IMR-90 (cell line): ENCODE data around the gene HNRNPR. TPM values are rescaled to one million over a fixed set of nuclear protein-coding genes. Genes with fewer than 3 reads are reported as not detected.

ENCODE experiments used
- ATAC-seq: fragments of 200-7000 bp; cut with Tn5 transposase; 2 replicates; pipeline ENCODE4 v1.9.1; 2020; ENCODE audit warnings: low read depth, mild to moderate bottlenecking, moderate library complexity
- BruUV-seq: library from RNA; stranded (reverse); fragments of 400-500 nt; replicated peaks from 2 replicates; lab custom pipeline; 2021; lab: Mats Ljungman, UMichigan
- CTCF ChIA-PET: fragments of 300-600 bp; formaldehyde crosslinking; extraction: SDS; loops from one replicate; lab custom pipeline; 2021; ENCODE audit warnings: antibody characterized with exemption; lab: Yijun Ruan, JAX
- POLR2A ChIA-PET: fragments of 300-600 bp; sonication (Branson Sonifier 250); formaldehyde crosslinking; loops from one replicate; lab custom pipeline; 2022; ENCODE audit warnings: antibody characterized with exemption; ENCODE audit not compliant: unreplicated experiment; lab: Charles Lee
- DNase-seq: peaks from one replicate; pipeline ENCODE4 v3.0.0; 2013
- H2AFZ ChIP-seq: replicated peaks from 2 replicates; pipeline ENCODE3; 2013; ENCODE audit warnings: low read length, mild to moderate bottlenecking; ENCODE audit not compliant: poor library complexity
- H2AK5ac ChIP-seq: 2 replicates; pipeline ENCODE4 v1.6.1; 2013; ENCODE audit warnings: low read depth, low read length, inconsistent platforms
- H2AK9ac ChIP-seq: replicated peaks from 2 replicates; pipeline ENCODE3; 2013; ENCODE audit warnings: mild to moderate bottlenecking, low read depth, low read length, moderate library complexity; ENCODE audit not compliant: poor library complexity
- H2BK120ac ChIP-seq: 2 replicates; pipeline ENCODE4 v1.6.1; 2013; ENCODE audit warnings: low read depth, low read length, inconsistent platforms
- H2BK15ac ChIP-seq: 3 replicates; pipeline ENCODE4 v1.6.1; 2013; ENCODE audit warnings: low read depth, low read length, inconsistent platforms
- H2BK20ac ChIP-seq: 2 replicates; pipeline ENCODE4 v1.6.1; 2013; ENCODE audit warnings: low read depth, mild to moderate bottlenecking, inconsistent platforms, low read length, moderate library complexity
- H2BK5ac ChIP-seq: 2 replicates; pipeline ENCODE4 v1.6.1; 2013; ENCODE audit warnings: mild to moderate bottlenecking, low read depth, low read length, inconsistent platforms; ENCODE audit not compliant: poor library complexity, severe bottlenecking
- H3K14ac ChIP-seq: replicated peaks from 2 replicates; pipeline ENCODE4 v1.6.1; 2013; ENCODE audit warnings: low read depth, low read length, inconsistent platforms
- H3K18ac ChIP-seq: 2 replicates; pipeline ENCODE4 v1.6.1; 2013; ENCODE audit warnings: low read depth, low read length, control low read depth
- H3K23ac ChIP-seq: 2 replicates; pipeline ENCODE4 v1.6.1; 2013; ENCODE audit warnings: low read depth, low read length, inconsistent platforms
- H3K27ac ChIP-seq: 2 replicates; pipeline ENCODE4 v1.5.1; 2013; ENCODE audit warnings: mild to moderate bottlenecking, control low read depth, low read length; ENCODE audit not compliant: insufficient read depth
- H3K27me3 ChIP-seq: 2 replicates; pipeline ENCODE4 v1.6.1; 2013; ENCODE audit warnings: low read length; ENCODE audit not compliant: control insufficient read depth, insufficient read depth
- H3K36me3 ChIP-seq: 2 replicates; pipeline ENCODE4 v1.6.1; 2013; ENCODE audit warnings: low read length, mixed read lengths; ENCODE audit not compliant: control insufficient read depth, insufficient read depth
- H3K4ac ChIP-seq: 2 replicates; pipeline ENCODE4 v1.6.1; 2013; ENCODE audit warnings: low read depth, low read length, inconsistent platforms
- H3K4me1 ChIP-seq: 2 replicates; pipeline ENCODE4 v1.6.1; 2013; ENCODE audit warnings: low read length, mixed read lengths; ENCODE audit not compliant: control insufficient read depth, insufficient read depth
- H3K4me2 ChIP-seq: 2 replicates; pipeline ENCODE4 v1.6.1; 2013; ENCODE audit warnings: low read depth, mild to moderate bottlenecking, control low read depth, low read length, moderate library complexity
- H3K4me3 ChIP-seq: 2 replicates; pipeline ENCODE4 v1.5.1; 2013; ENCODE audit warnings: low read depth, mild to moderate bottlenecking, control low read depth, low read length, moderate library complexity; ENCODE audit not compliant: insufficient read depth
- H3K56ac ChIP-seq: 2 replicates; pipeline ENCODE4 v1.6.1; 2013; ENCODE audit warnings: low read length, inconsistent platforms; ENCODE audit not compliant: insufficient read depth; ENCODE audit errors: extremely low read depth
- H3K79me1 ChIP-seq, 2 experiments: 2 replicates each; pipeline ENCODE4 v1.6.1; 2013; ENCODE audit warnings: low read length in 2 of 2, inconsistent platforms in 1 of 2, low read depth in 1 of 2
- H3K9ac ChIP-seq: 2 replicates; pipeline ENCODE4 v1.6.1; 2013; ENCODE audit warnings: low read depth, low read length, control low read depth
- H3K9me1 ChIP-seq: 2 replicates; pipeline ENCODE4 v1.6.1; 2013; ENCODE audit warnings: low read length, inconsistent platforms; ENCODE audit not compliant: insufficient read depth
- H3K9me3 ChIP-seq: 2 replicates; pipeline ENCODE4 v1.6.1; 2013; ENCODE audit warnings: low read length; ENCODE audit not compliant: control insufficient read depth, insufficient read depth
- H4K20me1 ChIP-seq: 2 replicates; pipeline ENCODE4 v1.6.1; 2013; ENCODE audit warnings: low read length, inconsistent platforms; ENCODE audit not compliant: insufficient read depth
- H4K5ac ChIP-seq: 2 replicates; pipeline ENCODE4 v1.6.1; 2013; ENCODE audit warnings: mild to moderate bottlenecking, low read depth, low read length, control low read depth
- H4K8ac ChIP-seq, 2 experiments: 2 replicates each; pipeline ENCODE4 v1.6.1; 2013; ENCODE audit warnings: low read depth in 2 of 2, low read length in 2 of 2, control low read depth in 1 of 2, inconsistent platforms in 1 of 2
- H4K91ac ChIP-seq: 2 replicates; pipeline ENCODE4 v1.6.1; 2013; ENCODE audit warnings: low read depth, low read length, inconsistent platforms; ENCODE audit not compliant: insufficient read depth
- CEBPB ChIP-seq: IDR thresholded peaks from 2 replicates; pipeline ENCODE4 v1.6.1; 2012; ENCODE audit warnings: low read depth, low read length, improper control_type of control experiment
- CHD1 ChIP-seq: IDR thresholded peaks from 2 replicates; pipeline ENCODE4 v1.6.1; 2012; ENCODE audit warnings: low read depth, low read length, improper control_type of control experiment
- CTCF ChIP-seq: conservative IDR thresholded peaks from 2 replicates; pipeline ENCODE4 v1.5.1; 2012; ENCODE audit warnings: mild to moderate bottlenecking, low read depth, low read length, improper control_type of control experiment
- MAFK ChIP-seq: IDR thresholded peaks from 2 replicates; pipeline ENCODE4 v1.6.1; 2012; ENCODE audit warnings: low read depth, low read length, improper control_type of control experiment
- MAZ ChIP-seq: IDR thresholded peaks from 2 replicates; pipeline ENCODE4 v1.6.1; 2012; ENCODE audit warnings: low read depth, mild to moderate bottlenecking, low read length, improper control_type of control experiment, moderate library complexity, borderline replicate concordance
- MXI1 ChIP-seq: IDR thresholded peaks from 2 replicates; pipeline ENCODE4 v1.6.1; 2012; ENCODE audit warnings: low read depth, mild to moderate bottlenecking, low read length, moderate library complexity, borderline replicate concordance
- NFE2L2 ChIP-seq: fragments of 150-350 bp; IDR thresholded peaks from 2 replicates; pipeline ENCODE4 v1.6.1; 2016; ENCODE audit warnings: low read depth, mild to moderate bottlenecking, low read length
- POLR2A ChIP-seq: IDR thresholded peaks from 2 replicates; pipeline ENCODE4 v1.6.1; 2012; ENCODE audit warnings: mild to moderate bottlenecking, low read depth, low read length
- RAD21 ChIP-seq: IDR thresholded peaks from 2 replicates; pipeline ENCODE4 v1.6.1; 2012; ENCODE audit warnings: low read length, improper control_type of control experiment
- RFX5 ChIP-seq: IDR thresholded peaks from 2 replicates; pipeline ENCODE4 v1.8.0; 2012; ENCODE audit warnings: low read depth, mild to moderate bottlenecking, low read length, moderate library complexity
- SMC3 ChIP-seq: fragments of 150-350 bp; IDR thresholded peaks from 2 replicates; pipeline ENCODE4 v1.6.1; 2016; ENCODE audit warnings: low read depth, mild to moderate bottlenecking, antibody characterized with exemption, low read length, moderate library complexity
- WGBS, 2 experiments: methylation state at CpG; one replicate each; pipeline versions ENCODE4 v1.1.5 to v1.1.7; 2013; ENCODE audit warnings: missing lambda C conversion rate in 2 of 2; ENCODE audit not compliant: insufficient read length in 1 of 2; ENCODE audit errors: extremely low coverage in 2 of 2; 5-methylcytosine and 5-hydroxymethylcytosine counted together
- dilution Hi-C: fragments of 300-500 bp; cut with HindIII; formaldehyde crosslinking; loops from one replicate; pipeline ENCODE4 v1.14.3; 2018; ENCODE audit warnings: low sequenced_read_pairs; ENCODE audit not compliant: unreplicated experiment
- in situ Hi-C: fragments of 300-500 bp; cut with MboI; formaldehyde crosslinking; loops from 3 replicates; pipeline ENCODE4 v1.14.3; 2019; ENCODE audit warnings: low sequenced_read_pairs, inconsistent platforms, mixed read lengths
- intact Hi-C: fragments of 100-400 bp; cut with micrococcal nuclease; formaldehyde crosslinking; loops from 2 replicates; pipeline ENCODE4 v1.10.0; 2022
- polyA plus RNA-seq, 3 experiments: library from polyadenylated mRNA; depleted of rRNA; stranded (reverse); fragments of >200 nt; gene quantifications; 2 replicates each; pipeline ENCODE4 v1.2.3, GENCODE V29; 2012; ENCODE audit warnings: low replicate concordance in 1 of 3
- total RNA-seq: library from RNA; depleted of rRNA; stranded (reverse); fragments of >200 nt; gene quantifications from 2 replicates; pipeline ENCODE4 v1.2.3, GENCODE V29; 2012
- TF ChIP-seq, protein P1 (sequence below): fragments of 150-350 bp; IDR thresholded peaks from 2 replicates; pipeline ENCODE4 v1.6.1; 2016; ENCODE audit warnings: low read depth, mild to moderate bottlenecking, low read length, moderate library complexity, borderline replicate concordance

The HNRNPR gene
- total and polyA plus RNA-seq, 2 of the 4 experiments (the other 2 are of a cell fraction) = 99.7 to 111 TPM

DNA sequence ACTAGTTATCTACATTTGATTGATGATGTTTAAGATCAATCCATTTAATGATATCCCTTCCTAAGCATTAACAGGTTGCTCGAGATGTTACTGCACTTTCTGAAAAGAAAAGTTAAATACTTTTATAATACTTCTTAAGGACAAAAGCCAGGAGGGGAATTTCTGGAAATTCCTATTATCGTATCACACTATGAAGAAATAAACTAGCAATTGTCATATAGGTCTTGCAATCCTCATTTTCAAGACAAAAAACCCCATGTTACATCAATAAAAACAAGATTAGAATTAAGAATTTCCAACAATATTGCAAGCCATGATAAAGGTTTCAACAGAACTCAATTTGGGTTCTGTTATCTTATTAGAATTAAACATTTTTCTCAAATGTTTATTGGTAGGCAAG is 47.2 kb downstream of the HNRNPR start:
- no peak overlapping the region for H3K14ac ChIP-seq
- ATAC-seq (no peak), DNase-seq (no peak)
- H3K27me3 ChIP-seq = no peaks in the 10 kb centered on the region
- H4K20me1 ChIP-seq = no peaks in the 10 kb centered on the region
- H3K9me3 ChIP-seq = no peaks in the 10 kb centered on the region
- H3K36me3 ChIP-seq = peaks cover 25% of the 10 kb centered on the region
- no peak overlapping the region for H2BK5ac ChIP-seq
- BruUV-seq = no TSS peak
- H4K5ac ChIP-seq = no peak overlapping the region
- no peak overlapping the region for H2BK20ac ChIP-seq
- H4K8ac ChIP-seq = no peak overlapping the region
- no peak overlapping the region for H2AK9ac ChIP-seq
- CTCF ChIA-PET = no interaction called here
- intact Hi-C loops (no loop called here), in situ Hi-C loops (no loop called here), dilution Hi-C loops (no loop called here)
- H3K56ac ChIP-seq = no peak overlapping the region
- no peak overlapping the region for H3K9ac ChIP-seq
- no peaks in the 10 kb centered on the region for H3K9me1 ChIP-seq
- no peak overlapping the region for H3K18ac ChIP-seq
- no peak overlapping the region for H3K4ac ChIP-seq
- H3K4me3 ChIP-seq = no peak overlapping the region
- WGBS, 2 experiments = no CpG with 5 or more reads among the region's 2 CpGs
- H4K91ac ChIP-seq = no peak overlapping the region
- H3K79me1 ChIP-seq = peaks cover 7 to 35% of the 10 kb centered on the region in 2 experiments
- H3K23ac ChIP-seq = no peak overlapping the region
- TF ChIP-seq NFE2L2 (no peak), MAFK (no peak), CEBPB (no peak), CTCF (no peak), RAD21 (no peak), POLR2A (no peak), CHD1 (no peak), SMC3 (no peak), RFX5 (no peak), MAZ (no peak), MXI1 (no peak)
- TF ChIP-seq, protein P1, sequence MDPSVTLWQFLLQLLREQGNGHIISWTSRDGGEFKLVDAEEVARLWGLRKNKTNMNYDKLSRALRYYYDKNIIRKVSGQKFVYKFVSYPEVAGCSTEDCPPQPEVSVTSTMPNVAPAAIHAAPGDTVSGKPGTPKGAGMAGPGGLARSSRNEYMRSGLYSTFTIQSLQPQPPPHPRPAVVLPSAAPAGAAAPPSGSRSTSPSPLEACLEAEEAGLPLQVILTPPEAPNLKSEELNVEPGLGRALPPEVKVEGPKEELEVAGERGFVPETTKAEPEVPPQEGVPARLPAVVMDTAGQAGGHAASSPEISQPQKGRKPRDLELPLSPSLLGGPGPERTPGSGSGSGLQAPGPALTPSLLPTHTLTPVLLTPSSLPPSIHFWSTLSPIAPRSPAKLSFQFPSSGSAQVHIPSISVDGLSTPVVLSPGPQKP = no peak
- no peak overlapping the region for H2BK15ac ChIP-seq
- no peak overlapping the region for H2AFZ ChIP-seq
- no peak overlapping the region for H2BK120ac ChIP-seq
- H3K4me2 ChIP-seq = no peak overlapping the region
- H3K27ac ChIP-seq = no peak overlapping the region
- no peak overlapping the region for H2AK5ac ChIP-seq
- POLR2A ChIA-PET = no interaction called here
- no peaks in the 10 kb centered on the region for H3K4me1 ChIP-seq
